Stimulated activated CD8-positive, alpha-beta memory T cell treated with anti-CD3 and anti-CD28 coated beads, Interleukin-15, amount 100 ng/mL, for 1 hour (primary cell): ENCODE measurements around the gene TBC1D22A.

Source experiments
- DNase-seq: peaks from one replicate; pipeline ENCODE4 v3.0.0-alpha.2; 2020; ENCODE audit warnings: low read depth

TBC1D22A gene

DNA sequence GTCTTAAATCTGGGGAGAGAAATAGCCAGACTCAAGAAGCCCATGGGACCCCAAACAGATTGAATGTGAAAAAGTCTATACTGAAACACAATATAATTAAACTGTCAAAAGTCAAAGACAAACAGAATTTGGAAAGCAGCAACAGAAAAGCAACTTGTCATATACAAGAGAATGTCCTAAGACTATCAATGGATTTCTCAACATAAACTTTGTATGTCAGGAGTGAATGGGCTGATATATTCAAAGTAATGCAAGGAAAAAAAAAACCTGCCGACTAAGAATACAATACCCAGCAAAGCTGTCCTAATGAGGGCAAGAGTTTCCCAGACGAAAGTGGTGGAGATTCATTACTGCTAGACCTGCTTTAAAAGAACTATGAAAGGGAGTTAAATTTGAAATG, 73.2 kb downstream of the TBC1D22A start:
- no peak for DNase-seq

DNA sequence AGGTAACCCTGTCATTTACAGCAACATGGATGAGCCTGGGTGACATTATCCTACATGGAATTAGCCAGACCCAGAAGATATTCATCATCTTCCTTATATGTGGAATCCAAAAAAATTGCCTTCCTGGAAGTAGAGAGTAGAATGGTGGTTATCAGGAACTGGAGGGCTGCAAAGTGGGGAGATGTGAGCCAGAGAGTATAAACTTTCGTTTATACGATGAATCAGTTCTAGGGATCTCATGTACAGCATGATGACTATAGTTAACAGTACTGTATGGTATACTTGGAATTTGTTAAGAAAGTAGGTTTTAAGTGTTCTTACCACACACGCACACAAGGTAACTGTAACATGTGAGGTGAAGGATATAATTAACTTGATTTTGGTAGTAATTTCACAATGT, 79.1 kb downstream of the TBC1D22A start:
- no peak for DNase-seq

DNA sequence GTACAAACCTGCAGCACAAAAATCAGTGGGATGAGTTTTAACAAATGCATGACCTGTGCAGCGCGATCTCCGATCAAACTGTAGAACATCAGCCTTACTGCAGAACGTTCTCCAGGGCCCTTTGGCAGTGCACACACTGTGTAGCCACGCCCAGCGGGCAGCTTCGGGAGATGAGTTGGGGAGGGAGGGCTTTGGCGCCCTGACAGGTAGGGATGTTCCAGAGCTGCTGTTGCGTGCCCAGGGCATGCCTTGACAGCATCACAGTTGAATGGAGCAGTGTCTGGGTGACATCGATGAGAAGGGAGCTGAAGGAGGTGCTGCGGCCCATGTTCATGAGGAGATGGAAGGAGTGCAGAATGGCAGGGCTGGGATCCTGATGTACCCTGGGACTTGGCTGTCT, 80.2 kb downstream of the TBC1D22A start:
- no peak for DNase-seq

DNA sequence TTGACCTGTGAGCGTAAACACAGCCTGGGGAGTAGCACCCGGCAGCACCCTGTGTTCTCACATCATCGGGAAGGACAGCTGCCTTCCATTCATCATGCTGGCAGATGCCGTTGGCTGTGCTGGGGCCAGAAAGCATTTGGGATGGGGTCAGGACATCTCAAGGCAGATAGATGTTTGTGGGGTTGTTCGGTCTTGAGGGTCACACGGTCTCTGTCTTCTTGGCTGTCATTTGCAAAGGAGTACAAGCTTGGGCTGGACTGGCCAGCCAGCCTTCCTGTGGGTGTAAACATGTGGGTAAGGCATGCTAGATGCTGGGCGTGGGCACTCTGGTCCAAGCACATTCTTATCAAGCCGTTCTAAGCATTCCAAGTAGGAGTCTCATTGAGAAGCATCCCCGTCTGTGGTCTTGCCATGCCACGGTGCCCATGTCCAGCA, 81.4 kb downstream of the TBC1D22A start:
- DNase-seq: no peak

DNA sequence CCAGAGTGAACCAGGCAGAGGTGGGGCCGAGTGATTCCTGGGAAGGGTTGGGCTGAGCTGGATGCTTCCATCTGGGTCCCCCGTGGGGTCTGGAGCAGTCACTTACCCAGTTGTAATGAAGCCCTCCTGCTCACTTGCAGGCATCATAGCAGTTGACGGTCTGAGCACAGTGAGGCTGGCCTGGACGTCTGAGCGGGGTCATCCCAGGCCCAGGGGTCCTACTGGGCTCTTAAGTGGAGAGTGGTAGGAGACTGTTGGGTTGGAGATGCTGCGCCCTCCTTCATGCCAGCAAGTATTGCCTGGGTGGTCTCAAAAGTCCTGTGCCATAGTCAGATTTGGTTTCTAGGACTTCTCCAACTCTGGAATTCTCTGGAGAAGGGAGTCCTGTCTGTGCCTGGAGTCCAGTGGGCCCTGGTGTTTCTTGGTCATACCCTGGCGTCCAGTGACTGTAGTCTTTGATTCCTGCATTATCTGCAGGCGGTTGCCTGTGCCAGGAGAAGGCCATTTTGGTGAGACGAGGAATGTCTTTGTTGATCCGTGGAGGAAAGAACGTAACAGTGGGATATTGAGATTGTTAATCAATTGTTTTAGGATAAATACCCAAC, 82.3 kb downstream of the TBC1D22A start:
- no peak for DNase-seq

DNA sequence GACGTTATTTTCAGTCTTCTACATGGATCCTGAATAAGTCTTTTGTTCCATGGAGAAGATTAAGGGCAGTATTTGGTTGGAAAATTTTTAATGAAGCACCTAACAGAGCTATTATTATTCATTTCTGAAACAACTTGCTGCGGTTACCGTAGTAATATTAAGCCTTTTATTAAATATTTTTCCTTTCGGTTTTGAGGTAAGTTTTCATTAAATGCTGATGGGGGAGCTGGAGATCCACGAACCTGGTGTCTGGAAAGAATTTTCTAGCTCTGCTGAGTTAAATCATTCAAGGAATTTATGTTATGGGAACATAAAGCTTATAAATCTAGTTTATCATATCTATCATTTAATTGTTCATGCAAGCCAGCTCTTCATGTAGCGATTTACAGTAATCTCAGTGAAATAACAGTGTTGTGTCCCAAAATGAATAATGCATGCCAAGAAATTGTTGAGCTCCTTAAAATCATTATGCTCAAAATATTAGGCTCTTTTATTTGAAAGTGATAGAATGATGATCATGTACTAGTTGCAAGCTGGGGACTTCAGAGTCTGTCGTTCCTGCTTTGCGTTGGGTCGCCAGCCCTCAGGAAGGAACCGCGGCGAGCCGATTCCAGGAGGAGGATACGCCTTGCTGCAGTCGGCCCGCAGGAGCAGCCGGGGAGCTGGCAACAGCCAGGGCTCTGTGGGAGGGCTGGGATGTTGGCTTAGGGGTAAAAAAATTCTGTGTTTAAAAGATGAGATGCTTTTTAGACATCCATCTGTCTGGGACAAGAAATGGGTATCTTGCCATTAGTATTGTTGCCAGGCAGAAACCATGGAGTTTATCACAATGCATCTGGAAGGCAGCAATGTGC, 83.1 kb downstream of the TBC1D22A start:
- no peak for DNase-seq

DNA sequence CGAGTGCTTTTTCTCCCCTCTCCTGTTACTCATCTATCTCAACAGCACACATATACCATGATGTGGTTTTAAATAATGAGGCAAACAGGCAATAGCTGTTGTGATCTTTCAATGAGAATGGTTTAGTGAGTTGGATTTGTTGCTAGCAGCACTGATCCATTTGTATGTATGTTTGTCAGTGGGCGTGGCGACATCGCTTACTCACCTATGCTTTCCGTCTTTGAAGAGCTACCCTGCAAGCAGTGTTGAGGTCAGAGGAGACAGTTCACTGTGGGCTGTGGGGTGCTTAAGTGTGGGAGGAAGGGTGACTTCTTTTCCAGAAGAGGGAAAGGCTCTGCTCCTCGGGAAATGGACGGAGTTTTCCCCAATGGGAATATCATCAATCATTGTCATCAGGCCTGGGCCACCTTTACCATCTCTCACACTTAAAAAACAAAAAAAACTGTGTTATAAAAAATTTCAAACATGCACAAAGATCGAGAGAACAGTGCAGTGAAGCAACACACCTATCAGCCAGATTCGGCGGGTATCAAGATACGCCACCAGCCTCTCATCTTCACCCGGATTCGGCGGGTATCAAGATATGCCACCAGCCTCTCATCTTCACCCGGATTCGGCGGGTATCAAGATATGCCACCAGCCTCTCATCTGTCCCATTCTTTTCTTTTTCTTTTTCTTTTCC, 83.8 kb downstream of the TBC1D22A start:
- no peak for DNase-seq

DNA sequence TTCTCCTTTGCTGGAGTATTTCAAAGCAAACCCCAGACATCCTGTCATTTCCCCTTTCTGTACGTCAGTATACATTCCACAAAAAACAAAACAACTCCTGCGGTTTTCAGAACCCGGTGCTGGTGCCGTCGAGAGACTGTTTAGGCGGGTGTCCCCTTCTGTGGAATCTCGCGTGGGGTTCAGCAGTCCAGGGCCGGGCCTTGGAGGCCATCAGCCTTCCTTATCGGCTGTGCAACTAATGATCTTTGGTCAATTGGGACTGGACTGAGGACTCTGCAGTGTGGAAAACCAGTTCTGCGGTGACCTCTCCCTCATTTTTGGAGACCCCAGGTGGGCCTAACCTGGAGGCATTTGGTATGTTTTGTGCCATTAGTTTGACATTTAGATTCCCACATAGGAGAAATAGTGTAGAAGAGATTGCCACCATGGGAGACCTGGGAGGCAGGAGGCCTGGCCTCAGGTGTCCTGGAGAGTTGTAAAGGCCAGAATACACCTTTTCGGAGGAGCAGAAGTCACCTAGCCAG, 84.4 kb downstream of the TBC1D22A start:
- no peak for DNase-seq

DNA sequence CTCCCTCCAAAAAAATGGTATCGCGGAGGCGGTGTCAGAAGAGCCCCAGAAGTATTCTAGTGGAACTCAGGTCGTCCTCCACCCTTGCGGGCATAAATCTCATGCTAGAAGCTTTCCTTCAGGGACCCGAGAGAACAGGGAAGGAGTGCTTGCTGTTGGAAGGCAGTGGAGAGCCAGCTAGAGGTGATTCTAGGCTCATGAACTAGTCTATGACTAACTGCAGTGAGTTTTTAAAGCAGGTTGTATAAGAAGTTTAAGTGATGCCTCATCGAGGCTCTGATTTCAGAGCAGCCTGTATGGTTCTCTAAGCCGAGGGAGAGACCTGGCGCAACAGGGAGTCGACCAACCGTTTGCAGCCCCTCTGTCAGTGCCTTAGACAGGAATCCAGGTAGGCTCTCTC, 85.7 kb downstream of the TBC1D22A start:
- DNase-seq: no peak

DNA sequence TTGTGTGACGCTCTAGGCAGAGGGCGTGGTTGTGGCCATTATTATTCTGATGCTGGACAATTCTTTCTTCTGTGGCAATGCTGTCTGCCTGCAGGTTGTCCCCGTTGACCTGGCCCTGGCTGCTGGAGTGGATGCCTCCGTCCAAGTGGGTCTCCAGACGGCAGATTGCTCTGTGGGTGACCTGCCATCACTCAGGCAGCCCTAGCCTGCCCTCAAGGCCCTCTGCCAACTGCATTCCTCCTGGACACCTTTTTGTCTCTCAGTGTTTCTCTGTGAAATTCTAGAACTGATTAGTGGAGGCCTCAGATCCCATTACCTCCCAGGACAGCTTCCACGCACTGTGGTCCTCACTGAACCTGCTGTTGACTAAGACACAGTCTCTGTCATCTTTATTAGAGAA, 86.7 kb downstream of the TBC1D22A start:
- no peak for DNase-seq

DNA sequence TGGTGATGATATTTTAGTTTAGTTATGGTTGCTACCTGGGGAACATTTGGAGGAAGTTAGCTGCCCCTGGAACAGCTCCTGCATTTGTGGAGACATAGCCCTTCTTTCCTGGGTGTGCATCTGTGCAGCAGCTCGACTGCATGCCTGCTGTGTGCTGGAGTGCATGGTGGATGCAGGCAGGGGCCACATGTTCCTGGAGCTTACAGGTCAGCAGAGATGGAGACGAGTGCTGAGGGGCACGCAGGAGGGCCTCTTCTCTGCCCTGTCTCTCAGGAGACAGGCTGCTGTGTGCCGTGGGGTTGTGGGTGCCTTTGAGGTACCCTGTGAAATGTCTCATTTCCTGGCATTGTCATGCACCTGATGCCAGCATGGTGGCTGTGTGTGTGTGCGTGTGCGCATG, 87.5 kb downstream of the TBC1D22A start:
- DNase-seq: no peak

DNA sequence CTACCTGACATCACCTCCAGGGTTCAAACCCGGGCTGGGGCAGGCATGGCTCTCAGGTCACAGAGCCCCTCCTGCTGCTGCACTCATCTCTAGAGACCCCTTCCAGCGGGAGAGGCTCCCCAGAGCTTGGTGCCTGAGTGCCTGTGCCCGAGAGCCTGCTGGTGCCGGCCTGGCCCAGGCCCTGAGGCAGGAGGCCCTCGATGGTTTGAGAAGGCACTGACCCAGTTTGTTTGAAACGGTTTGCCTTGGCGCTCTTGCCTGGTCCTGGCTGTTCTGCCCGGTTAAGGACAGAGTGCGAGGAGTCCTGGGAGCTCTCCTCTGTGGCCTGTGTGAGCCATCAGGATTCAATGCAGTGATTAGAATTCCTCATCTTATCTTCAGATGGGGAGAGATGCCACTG, 88.9 kb downstream of the TBC1D22A start:
- DNase-seq: no peak

DNA sequence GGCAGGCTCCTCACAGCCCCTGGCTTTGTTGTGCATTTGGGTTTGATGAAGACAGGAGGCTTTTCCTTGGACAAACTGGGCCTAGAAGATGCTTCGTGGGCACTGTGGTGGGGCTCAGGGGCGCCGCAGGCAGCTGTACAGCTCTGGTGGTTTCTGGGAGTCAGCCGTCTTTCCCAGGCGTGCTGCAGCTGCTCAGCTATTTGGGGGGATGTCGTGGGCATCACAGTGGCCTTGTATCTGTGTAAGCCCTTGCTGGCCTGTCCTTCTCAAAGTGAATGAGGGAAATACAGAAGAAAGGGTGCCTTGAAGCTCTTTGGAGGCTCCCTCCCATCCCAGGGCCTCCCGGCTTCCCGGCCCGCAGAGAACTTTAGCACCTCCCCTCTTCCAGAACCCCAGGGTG, 89.5 kb downstream of the TBC1D22A start:
- no peak for DNase-seq

DNA sequence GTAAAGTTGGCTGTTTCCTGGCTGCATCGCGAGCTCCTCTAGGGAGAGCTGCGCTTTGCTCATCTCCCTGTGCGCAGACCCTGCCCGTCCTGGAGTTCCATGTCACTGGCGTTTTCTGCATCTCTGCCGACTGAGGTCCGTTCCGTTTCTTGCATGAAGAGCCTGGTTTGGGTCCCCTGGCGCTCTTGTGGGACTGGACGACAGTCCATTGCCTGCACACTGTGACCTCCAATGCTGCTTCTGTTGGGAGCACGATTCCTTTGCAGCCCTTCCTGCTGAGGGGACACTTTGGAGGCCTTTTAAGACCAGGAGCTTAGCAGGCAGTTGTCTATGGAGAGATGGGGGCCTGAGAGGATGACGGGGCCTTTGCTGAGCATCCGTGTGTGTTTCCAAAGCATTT, 90.3 kb downstream of the TBC1D22A start:
- DNase-seq: no peak

DNA sequence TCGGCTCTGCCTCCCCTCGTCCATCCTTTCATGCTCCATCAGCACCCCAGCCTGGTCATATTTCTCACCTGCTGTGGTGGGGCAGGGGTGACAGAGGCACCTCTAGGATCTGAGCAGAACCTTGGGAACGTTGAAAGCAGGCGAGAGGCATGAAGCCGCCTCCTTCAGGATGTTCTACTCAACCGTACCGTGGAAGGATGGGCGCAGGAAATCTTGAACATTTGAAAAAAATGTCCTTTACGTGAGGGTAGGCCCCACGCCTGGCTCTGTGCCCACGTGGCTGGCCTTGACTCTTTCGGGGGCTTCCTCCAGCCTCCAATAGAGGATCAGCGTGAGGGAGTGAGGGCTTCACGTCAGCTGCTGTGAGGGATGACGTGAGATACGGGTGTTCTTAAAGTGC, 90.7 kb downstream of the TBC1D22A start:
- DNase-seq: no peak

DNA sequence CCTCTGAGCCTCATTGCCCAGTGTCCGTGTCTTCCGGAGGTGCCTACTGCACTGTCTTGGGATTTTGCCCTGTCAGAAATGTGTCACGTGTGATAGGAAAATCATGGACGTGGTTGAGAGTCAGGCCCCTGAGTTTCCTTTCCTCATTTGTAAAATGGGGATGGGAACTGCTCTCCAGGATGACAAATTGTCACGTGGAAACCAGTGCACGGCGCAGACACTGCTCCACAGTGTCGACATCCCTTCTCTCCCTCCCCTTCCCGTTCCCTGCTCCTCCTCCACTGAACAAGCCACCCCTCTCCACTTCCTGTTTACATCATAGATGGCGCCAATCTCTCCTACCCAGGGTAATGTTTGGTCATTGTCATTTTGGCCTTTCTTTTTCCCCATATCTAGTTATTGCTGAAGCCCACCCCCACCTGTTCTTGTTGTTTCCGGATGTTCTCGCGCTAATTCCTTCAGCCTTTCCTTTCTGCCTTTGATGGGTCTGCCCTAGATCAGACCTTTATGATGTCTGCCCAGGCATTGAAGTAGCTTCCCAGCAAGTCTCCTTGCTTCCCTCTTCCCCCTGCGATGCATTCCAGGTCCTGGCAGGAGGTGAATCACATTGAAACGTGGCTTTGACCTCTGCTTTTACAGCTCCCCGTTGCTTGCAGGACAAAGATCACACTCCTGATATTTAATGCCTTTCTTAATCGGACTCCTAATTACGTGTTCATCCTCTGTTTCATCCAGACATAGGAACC, 91.8 kb downstream of the TBC1D22A start:
- DNase-seq: no peak

DNA sequence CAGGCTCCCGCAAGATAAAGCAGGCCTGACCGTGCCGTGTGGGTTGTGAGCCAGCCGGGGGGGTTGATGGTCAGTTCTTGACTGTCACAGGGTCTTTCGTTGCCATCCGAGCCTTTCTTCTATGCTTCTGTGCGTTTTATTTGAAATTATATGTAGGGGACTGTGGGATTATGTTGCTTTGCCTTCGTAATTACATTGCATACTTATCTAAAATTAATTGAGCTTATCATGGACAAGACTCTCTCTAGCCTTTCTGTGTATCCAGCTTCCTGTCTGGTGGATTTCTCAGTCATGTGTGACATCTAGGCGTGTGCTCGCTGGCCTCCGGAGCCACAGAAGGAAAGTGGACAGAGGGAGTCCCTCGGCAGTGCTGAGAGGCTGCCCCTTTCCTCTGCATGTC, 93.2 kb downstream of the TBC1D22A start:
- no peak for DNase-seq

DNA sequence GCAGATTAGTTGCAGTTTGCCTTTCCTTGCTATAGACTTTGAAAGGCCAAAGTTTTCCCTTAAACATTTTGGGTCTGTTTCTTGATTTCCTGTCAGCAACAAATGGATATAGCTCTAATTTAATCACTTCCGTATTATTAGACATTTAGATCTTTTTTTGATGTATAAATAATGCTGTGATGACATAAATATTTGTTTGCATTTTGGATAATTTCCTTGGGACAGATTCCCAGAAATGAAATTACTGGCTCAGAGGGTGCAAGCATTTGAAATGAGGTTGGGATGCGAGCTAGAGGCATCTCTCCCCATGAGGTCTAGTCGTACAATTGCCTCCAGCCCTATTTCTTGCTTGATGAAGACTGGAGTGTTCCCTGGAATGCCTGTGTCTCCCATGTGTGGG, 94.2 kb downstream of the TBC1D22A start:
- no peak for DNase-seq

DNA sequence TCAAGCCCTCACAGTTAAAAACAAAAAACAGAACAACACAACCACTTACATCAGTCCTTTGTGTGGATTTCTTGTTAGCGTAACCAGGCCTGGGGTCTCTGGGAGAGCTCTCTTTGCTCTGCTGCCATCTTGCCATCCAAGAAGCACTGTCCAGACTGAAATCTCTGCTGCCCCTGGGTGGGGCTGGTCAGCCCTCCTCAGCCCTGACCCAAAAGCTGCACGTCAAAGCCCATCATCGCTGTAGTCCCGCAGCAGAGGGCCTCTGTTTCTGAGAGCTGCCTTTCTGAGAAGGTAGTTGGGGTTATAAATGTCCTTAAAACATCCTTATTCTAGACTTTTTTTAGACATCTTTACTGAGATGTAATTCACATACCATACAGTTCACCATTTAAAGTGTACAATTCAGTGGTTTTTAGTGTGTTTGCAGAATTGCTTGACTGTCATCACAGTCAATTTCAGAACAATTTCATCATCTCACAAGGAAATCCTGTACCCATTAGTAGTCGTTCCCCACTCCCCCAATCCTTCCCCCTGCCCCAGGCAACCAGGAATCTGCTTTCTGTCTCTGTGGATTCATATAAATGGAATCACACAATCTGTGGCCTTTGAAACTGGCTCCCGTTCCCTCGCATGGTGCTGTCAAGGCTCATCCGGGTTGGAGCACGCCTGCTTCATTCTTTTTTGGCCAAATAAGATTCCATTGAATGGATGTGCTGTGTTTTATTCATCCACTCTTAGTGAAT, 94.9 kb downstream of the TBC1D22A start:
- DNase-seq: no peak

DNA sequence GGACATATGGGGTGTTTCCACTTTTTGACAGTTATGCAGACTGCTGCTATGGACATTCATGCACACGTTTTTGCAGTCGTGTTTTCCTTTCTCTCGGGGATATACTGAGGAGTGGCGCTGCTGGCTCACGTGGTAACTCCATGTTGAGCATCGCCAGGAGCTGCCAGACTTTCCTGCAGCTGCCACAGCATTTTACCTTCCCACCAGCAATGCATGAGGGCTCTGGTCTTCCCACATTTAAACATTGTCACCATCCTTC, 95.4 kb downstream of the TBC1D22A start:
- no peak for DNase-seq

DNA sequence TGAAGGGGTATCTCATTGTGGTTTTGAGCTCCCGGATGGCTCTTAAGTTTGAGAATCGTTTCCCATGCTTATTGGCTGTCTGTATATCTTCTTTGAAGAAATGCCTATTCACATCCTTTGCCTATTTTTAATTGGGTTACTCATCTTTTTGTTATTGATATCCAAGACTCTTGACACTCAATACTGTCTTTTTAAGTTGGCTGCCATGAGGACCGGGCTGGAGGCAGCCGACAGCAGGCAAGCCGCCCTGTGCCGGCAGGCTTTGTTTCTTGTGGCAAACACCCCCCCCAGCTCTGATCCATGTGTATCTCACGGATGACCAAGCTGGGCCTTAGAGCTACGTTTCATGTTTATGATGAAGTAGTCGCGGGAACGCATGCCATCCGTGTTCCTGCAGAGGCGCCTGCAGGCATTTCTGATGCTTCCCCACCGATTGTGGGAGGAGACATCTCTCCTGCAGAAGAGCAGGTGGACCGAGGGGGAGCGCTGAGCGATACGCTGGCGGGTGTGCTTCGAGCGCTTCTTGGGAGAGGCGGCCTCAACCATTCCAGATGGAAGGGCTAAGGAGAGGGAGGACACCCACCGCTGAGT, 95.8 kb downstream of the TBC1D22A start:
- DNase-seq: no peak

DNA sequence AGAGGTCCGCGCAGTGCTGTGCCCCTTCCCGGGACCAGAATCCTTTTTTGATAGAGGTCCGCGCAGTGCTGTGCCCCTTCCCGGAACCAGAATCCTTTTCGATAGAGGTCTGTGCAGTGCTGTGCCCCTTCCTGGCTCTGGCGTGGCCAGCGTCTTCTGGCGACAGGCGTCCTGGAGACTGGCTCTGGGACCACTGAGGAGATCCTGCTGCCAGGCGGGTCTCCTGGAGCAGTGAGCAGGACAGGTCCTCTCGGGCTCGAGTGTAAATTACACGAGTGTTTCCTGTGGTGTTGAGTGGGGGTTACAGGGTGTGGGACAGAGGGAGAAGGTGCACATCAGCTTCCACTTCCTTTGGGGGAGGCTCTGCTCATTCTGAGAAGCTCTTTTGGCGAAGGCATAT, 98.1 kb downstream of the TBC1D22A start:
- no peak for DNase-seq
